Measurements from ENCODE around the gene SPTBN1.

The SPTBN1 gene

GRCh38 chr2:54632733-54633692 lies 176.9 kb downstream of the SPTBN1 start:
- no peak for DNase-seq (ENCODE audit: low read depth)

GRCh38 chr2:54634021-54634420 lies 177.9 kb downstream of the SPTBN1 start:
- no peak for DNase-seq (ENCODE audit: low read depth)

GRCh38 chr2:54634564-54635511 lies 178.7 kb downstream of the SPTBN1 start:
- DNase-seq (ENCODE audit: low read depth), result peak; percentile 37

- peak; percentile 28 for DNase-seq (ENCODE audit: low read depth)
These were observed 179.5 kb downstream of the SPTBN1 start for GRCh38 chr2:54635554-54636152.

- DNase-seq (ENCODE audit: low read depth), result no peak
These were observed 180.4 kb downstream of the SPTBN1 start for GRCh38 chr2:54636415-54637139.

GRCh38 chr2:54638103-54638502 lies 182.0 kb downstream of the SPTBN1 start:
- DNase-seq (ENCODE audit: low read depth), result no peak

GRCh38 chr2:54638774-54639187 lies 182.7 kb downstream of the SPTBN1 start:
- DNase-seq (ENCODE audit: low read depth), result no peak

- DNase-seq (ENCODE audit: low read depth), result no peak
These were observed 183.5 kb downstream of the SPTBN1 start for GRCh38 chr2:54639609-54640008.

- no peak for DNase-seq (ENCODE audit: low read depth)
These were observed 184.9 kb downstream of the SPTBN1 start for GRCh38 chr2:54640834-54641540.

- DNase-seq (ENCODE audit: low read depth), result no peak
These were observed 185.9 kb downstream of the SPTBN1 start for GRCh38 chr2:54641988-54642387.

GRCh38 chr2:54642677-54643430 lies 186.7 kb downstream of the SPTBN1 start:
- no peak for DNase-seq (ENCODE audit: low read depth)

GRCh38 chr2:54644236-54644635 lies 188.1 kb downstream of the SPTBN1 start:
- no peak for DNase-seq (ENCODE audit: low read depth)

GRCh38 chr2:54646170-54646927 lies 190.2 kb downstream of the SPTBN1 start:
- DNase-seq (ENCODE audit: low read depth), result no peak

GRCh38 chr2:54648256-54648655 lies 192.1 kb downstream of the SPTBN1 start:
- DNase-seq (ENCODE audit: low read depth), result no peak

GRCh38 chr2:54649191-54649590 lies 193.1 kb downstream of the SPTBN1 start:
- no peak for DNase-seq (ENCODE audit: low read depth)

GRCh38 chr2:54649633-54650032 lies 193.5 kb downstream of the SPTBN1 start:
- no peak for DNase-seq (ENCODE audit: low read depth)

- no peak for DNase-seq (ENCODE audit: low read depth)
These were observed 194.5 kb downstream of the SPTBN1 start for GRCh38 chr2:54650612-54651011.

- no peak for DNase-seq (ENCODE audit: low read depth)
These were observed 195.2 kb downstream of the SPTBN1 start for GRCh38 chr2:54651291-54651690.

GRCh38 chr2:54652540-54652939 lies 196.4 kb downstream of the SPTBN1 start:
- DNase-seq (ENCODE audit: low read depth), result no peak
